ENCODE measurements around the gene CYSRT1.

DNA sequence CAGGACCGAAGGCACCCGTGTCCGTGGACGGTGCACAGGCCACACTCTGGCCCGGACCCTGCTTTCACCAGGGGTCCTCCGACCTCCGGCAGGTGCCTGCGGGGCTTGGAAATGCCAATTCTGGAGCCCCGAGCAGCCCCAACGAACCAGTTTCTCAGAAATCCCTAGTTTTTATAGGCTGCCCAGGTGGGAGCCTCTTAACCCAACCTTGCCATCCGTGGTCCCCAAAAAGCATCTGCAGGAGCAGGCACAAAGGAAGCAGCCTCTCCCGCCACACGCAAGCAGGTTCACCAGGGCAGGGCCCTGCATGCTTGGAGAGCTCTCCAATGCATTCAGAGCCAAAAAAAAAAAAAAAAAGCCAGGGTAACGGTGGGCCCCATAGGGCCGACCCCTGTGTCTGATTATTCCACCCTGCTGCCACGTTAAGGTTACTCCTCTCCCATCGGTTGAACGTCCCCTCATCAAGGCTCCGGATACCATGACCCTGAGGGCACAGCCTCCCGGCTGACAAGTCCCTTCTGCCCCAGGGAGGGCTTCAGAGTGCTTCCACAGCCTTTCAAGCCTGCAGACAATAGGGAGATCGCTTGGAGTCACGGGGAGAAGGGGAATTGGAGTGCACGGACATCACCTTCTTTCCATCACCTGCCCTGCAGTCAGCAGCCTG, 23.6 kb upstream of the CYSRT1 start:
- TF ChIP-seq, protein P1, sequence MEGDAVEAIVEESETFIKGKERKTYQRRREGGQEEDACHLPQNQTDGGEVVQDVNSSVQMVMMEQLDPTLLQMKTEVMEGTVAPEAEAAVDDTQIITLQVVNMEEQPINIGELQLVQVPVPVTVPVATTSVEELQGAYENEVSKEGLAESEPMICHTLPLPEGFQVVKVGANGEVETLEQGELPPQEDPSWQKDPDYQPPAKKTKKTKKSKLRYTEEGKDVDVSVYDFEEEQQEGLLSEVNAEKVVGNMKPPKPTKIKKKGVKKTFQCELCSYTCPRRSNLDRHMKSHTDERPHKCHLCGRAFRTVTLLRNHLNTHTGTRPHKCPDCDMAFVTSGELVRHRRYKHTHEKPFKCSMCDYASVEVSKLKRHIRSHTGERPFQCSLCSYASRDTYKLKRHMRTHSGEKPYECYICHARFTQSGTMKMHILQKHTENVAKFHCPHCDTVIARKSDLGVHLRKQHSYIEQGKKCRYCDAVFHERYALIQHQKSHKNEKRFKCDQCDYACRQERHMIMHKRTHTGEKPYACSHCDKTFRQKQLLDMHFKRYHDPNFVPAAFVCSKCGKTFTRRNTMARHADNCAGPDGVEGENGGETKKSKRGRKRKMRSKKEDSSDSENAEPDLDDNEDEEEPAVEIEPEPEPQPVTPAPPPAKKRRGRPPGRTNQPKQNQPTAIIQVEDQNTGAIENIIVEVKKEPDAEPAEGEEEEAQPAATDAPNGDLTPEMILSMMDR (IDR thresholded peaks at IDR 0.05) = no peak
- no peak for TF ChIP-seq EZH2 (IDR thresholded peaks at IDR 0.05)

All from neural progenitor cell (in vitro differentiated cells).